HG03175 (cell line): ENCODE data around the gene TMEM132A.
"Not testable (repeated sequence)": the region's sequence is repeated elsewhere in the genome, so short reads cannot be mapped to it uniquely, and the experiment has no call there.

Experiments
- ATAC-seq: cut with Tn5 transposase; IDR thresholded peaks from one replicate; pipeline ENCODE4 v1.9.1; 2021; ENCODE audit warnings: mild to moderate bottlenecking, moderate library complexity; ENCODE audit not compliant: unreplicated experiment

The TMEM132A gene

GRCh38 chr11:60902625-60903024 lies 21.6 kb upstream of the TMEM132A start:
- ATAC-seq = no peak

- no peak for ATAC-seq
These were observed 19.2 kb upstream of the TMEM132A start for GRCh38 chr11:60905047-60905446.

- ATAC-seq = no peak
These were observed 18.6 kb upstream of the TMEM132A start for GRCh38 chr11:60905551-60906113.

GRCh38 chr11:60906132-60906972 lies 17.9 kb upstream of the TMEM132A start, which contains the start of gene PRPF19:
Gene PRPF19, minus strand, starts transcription at chr11:60906585. Its CDS starts 203 bp downstream, at chr11:60906382.
- peak; percentile 68 for ATAC-seq

- no peak for ATAC-seq
These were observed 15.5 kb upstream of the TMEM132A start for GRCh38 chr11:60908803-60909202.

- ATAC-seq = not testable (repeated sequence)
These were observed 14.5 kb upstream of the TMEM132A start for GRCh38 chr11:60909680-60910280.

- peak; percentile 39 for ATAC-seq
These were observed 14.0 kb upstream of the TMEM132A start for GRCh38 chr11:60910281-60910687.

- no peak for ATAC-seq
These were observed 13.4 kb upstream of the TMEM132A start for GRCh38 chr11:60910711-60911380.

- no peak for ATAC-seq
These were observed 11.9 kb upstream of the TMEM132A start for GRCh38 chr11:60912223-60912850.

- ATAC-seq = no peak
These were observed 11.3 kb upstream of the TMEM132A start for GRCh38 chr11:60912851-60913528.

- ATAC-seq = peak; percentile 43
These were observed 10.2 kb upstream of the TMEM132A start, which contains the start of gene TMEM109 for GRCh38 chr11:60913793-60914632. Gene TMEM109, plus strand, starts transcription at chr11:60914158. Its CDS starts 5,536 bp downstream, at chr11:60919694.

GRCh38 chr11:60914633-60915247 lies 9.5 kb upstream of the TMEM132A start:
- ATAC-seq = peak; percentile 0

- ATAC-seq = peak; percentile 52
These were observed 8.9 kb upstream of the TMEM132A start for GRCh38 chr11:60915248-60915914.

- no peak for ATAC-seq
These were observed 7.5 kb upstream of the TMEM132A start for GRCh38 chr11:60916669-60917206.

- no peak for ATAC-seq
These were observed 7.0 kb upstream of the TMEM132A start for GRCh38 chr11:60917267-60917666.

- ATAC-seq = no peak
These were observed 5.9 kb upstream of the TMEM132A start for GRCh38 chr11:60918251-60918938.

- no peak for ATAC-seq
These were observed 5.4 kb upstream of the TMEM132A start for GRCh38 chr11:60918939-60919265.

GRCh38 chr11:60919320-60919719 lies 4.9 kb upstream of the TMEM132A start:
- no peak for ATAC-seq
